Iris pigment epithelial cell (primary cell): Measurements from ENCODE around the gene SBNO1.
"Not testable (repeated sequence)": the region's sequence is repeated elsewhere in the genome, so short reads cannot be mapped to it uniquely, and the experiment has no call there.

ENCODE experiments used
- DNase-seq: peaks from one replicate; pipeline ENCODE4 v3.0.0-alpha.2; 2011; ENCODE audit warnings: low read depth

Gene SBNO1

GRCh38 chr12:123248996-123249741 is 115.5 kb downstream of the SBNO1 start:
- DNase-seq: not testable (repeated sequence)

- DNase-seq: not testable (repeated sequence)
Observed at GRCh38 chr12:123248129-123248528, 116.5 kb downstream of the SBNO1 start.

- no peak for DNase-seq
Observed at GRCh38 chr12:123245678-123246077, 119.0 kb downstream of the SBNO1 start.

- no peak for DNase-seq
Observed at GRCh38 chr12:123243671-123244262, 120.9 kb downstream of the SBNO1 start.

GRCh38 chr12:123242116-123242904 is 122.3 kb downstream of the SBNO1 start:
- DNase-seq: no peak
